IgD-negative memory B cell (primary cell): ENCODE results near the gene FAM76A. TPM values are rescaled to one million over a fixed set of nuclear protein-coding genes. Genes with fewer than 3 reads are reported as not detected.
"Not testable (repeated sequence)": the region's sequence is repeated elsewhere in the genome, so short reads cannot be mapped to it uniquely, and the experiment has no call there.

Experiments used
- H3K27ac Mint-ChIP-seq, 3 donors: one replicate each; pipeline ENCODE4 v1.8.0; 2020 to 2022; ENCODE audit warnings: mild to moderate bottlenecking in 3 of 3, mixed read lengths in 3 of 3, moderate library complexity in 1 of 3
- H3K27me3 Mint-ChIP-seq: one replicate; pipeline ENCODE4 v1.8.0; 2021; ENCODE audit warnings: mixed read lengths
- H3K36me3 Mint-ChIP-seq: one replicate; pipeline ENCODE4 v1.8.0; 2020; ENCODE audit warnings: mild to moderate bottlenecking, mixed read lengths
- H3K4me1 Mint-ChIP-seq, 3 donors: one replicate each; pipeline ENCODE4 v1.8.0; 2020 to 2022; ENCODE audit warnings: mixed read lengths in 3 of 3, mild to moderate bottlenecking in 1 of 3
- H3K4me3 Mint-ChIP-seq, 4 donors: one replicate each; pipeline ENCODE4 v1.8.0; 2020 to 2022; ENCODE audit warnings: mild to moderate bottlenecking in 4 of 4, mixed read lengths in 4 of 4, moderate library complexity in 3 of 4
- H3K9me3 Mint-ChIP-seq, 3 donors: one replicate each; pipeline ENCODE4 v1.8.0; 2020 to 2021; ENCODE audit warnings: mixed read lengths in 3 of 3, mild to moderate bottlenecking in 1 of 3
- polyA plus RNA-seq: library from polyadenylated mRNA; unstranded; fragments of 300-500 nt; fragmentation: Illumina TruSeq; gene quantifications from one replicate; pipeline ENCODE4 v1.2.3, GENCODE V29; 2021

The FAM76A gene
- polyA plus RNA-seq, 1 donor from 2014 or later = 6.5 TPM

GRCh38 chr1:27755865-27756264 is 30.1 kb downstream of the FAM76A start:
- H3K27ac Mint-ChIP-seq = no peak overlapping the region

GRCh38 chr1:27759236-27759635 is 33.5 kb downstream of the FAM76A start:
- H3K27me3 Mint-ChIP-seq = no peaks in the 10 kb centered on the region
- H3K4me3 Mint-ChIP-seq = no peak overlapping the region
- peaks cover 5% of the 10 kb centered on the region for H3K36me3 Mint-ChIP-seq
- H3K4me1 Mint-ChIP-seq = peaks cover 0 to 2% (median 0%) of the 10 kb centered on the region in 3 donors
- H3K9me3 Mint-ChIP-seq = no peaks in the 10 kb centered on the region
- H3K27ac Mint-ChIP-seq = no peak overlapping the region

More at GRCh38 chr1:27755865-27756264, 30.1 kb downstream of the FAM76A start:
- H3K4me1 Mint-ChIP-seq = peaks cover 0 to 4% (median 0%) of the 10 kb centered on the region in 3 donors
- peaks cover 11% of the 10 kb centered on the region for H3K36me3 Mint-ChIP-seq
- H3K9me3 Mint-ChIP-seq = no peaks in the 10 kb centered on the region
- no peaks in the 10 kb centered on the region for H3K27me3 Mint-ChIP-seq
- no peak overlapping the region for H3K4me3 Mint-ChIP-seq

- Mint-ChIP-seq H3K4me1 (no peaks in the 10 kb centered on the region), H3K9me3 (no peaks in the 10 kb centered on the region), H3K27ac (no peak overlapping the region), H3K36me3 (peaks cover 3% of the 10 kb centered on the region), H3K4me3 (no peak overlapping the region), H3K27me3 (no peaks in the 10 kb centered on the region)
Observed at GRCh38 chr1:27760426-27760825, 34.7 kb downstream of the FAM76A start.

- Mint-ChIP-seq H3K9me3 (no peaks in the 10 kb centered on the region), H3K4me3 (no peak overlapping the region), H3K4me1 (no peaks in the 10 kb centered on the region), H3K36me3 (peaks cover 3% of the 10 kb centered on the region), H3K27me3 (no peaks in the 10 kb centered on the region), H3K27ac (no peak overlapping the region)
Observed at GRCh38 chr1:27762033-27762432, 36.3 kb downstream of the FAM76A start.

- Mint-ChIP-seq H3K36me3 (peaks cover 3% of the 10 kb centered on the region), H3K4me3 (no peak overlapping the region), H3K27me3 (no peaks in the 10 kb centered on the region), H3K4me1 (peaks cover 0 to 1% (median 0%) of the 10 kb centered on the region in 3 donors), H3K9me3 (no peaks in the 10 kb centered on the region), H3K27ac (no peak overlapping the region)
Observed at GRCh38 chr1:27763358-27763757, 37.6 kb downstream of the FAM76A start.

- H3K4me1 Mint-ChIP-seq = peaks cover 11 to 14% (median 14%) of the 10 kb centered on the region in 3 donors
- H3K9me3 Mint-ChIP-seq = no peaks in the 10 kb centered on the region
- H3K27me3 Mint-ChIP-seq = no peaks in the 10 kb centered on the region
- peak overlapping the region in 1 of 4 donors; percentile 5 for H3K4me3 Mint-ChIP-seq
- no peaks in the 10 kb centered on the region for H3K36me3 Mint-ChIP-seq
- no peak overlapping the region for H3K27ac Mint-ChIP-seq
Observed at GRCh38 chr1:27770293-27770830, 44.6 kb downstream of the FAM76A start.

- peaks cover 2% of the 10 kb centered on the region for H3K36me3 Mint-ChIP-seq
- H3K27ac Mint-ChIP-seq = peak overlapping the region; percentile 80 to 97 (median 95)
- H3K4me1 Mint-ChIP-seq = peaks cover 22 to 27% (median 26%) of the 10 kb centered on the region in 3 donors
- H3K9me3 Mint-ChIP-seq = no peaks in the 10 kb centered on the region
- peak overlapping the region; percentile 85 to 97 (median 95) for H3K4me3 Mint-ChIP-seq
- H3K27me3 Mint-ChIP-seq = no peaks in the 10 kb centered on the region
Observed at GRCh38 chr1:27772036-27772931, 46.5 kb downstream of the FAM76A start.

- H3K4me1 Mint-ChIP-seq = peaks cover 22 to 30% (median 26%) of the 10 kb centered on the region in 3 donors
- H3K36me3 Mint-ChIP-seq = peaks cover 2% of the 10 kb centered on the region
- peak within 1 kb of the TSS; percentile 95 to 97 (median 95) for H3K27ac Mint-ChIP-seq
- H3K27me3 Mint-ChIP-seq = no peaks in the 10 kb centered on the region
- H3K9me3 Mint-ChIP-seq = no peaks in the 10 kb centered on the region
- H3K4me3 Mint-ChIP-seq = peak within 1 kb of the TSS; percentile 93 to 97 (median 95)
Observed at GRCh38 chr1:27772932-27773825, 47.4 kb downstream of the FAM76A start, which contains the start of gene STX12. Gene STX12 (plus strand): TSS chr1:27773219. CDS start chr1:27773308, 89 bp downstream.

- Mint-ChIP-seq H3K4me1 (peaks cover 22 to 31% (median 28%) of the 10 kb centered on the region in 3 donors), H3K9me3 (no peaks in the 10 kb centered on the region), H3K36me3 (peaks cover 2% of the 10 kb centered on the region), H3K4me3 (peak overlapping the region; percentile 93 to 97 (median 95)), H3K27ac (peak overlapping the region; percentile 94 to 95 (median 95)), H3K27me3 (no peaks in the 10 kb centered on the region)
Observed at GRCh38 chr1:27773826-27774445, 48.2 kb downstream of the FAM76A start.

- Mint-ChIP-seq H3K27me3 (no peaks in the 10 kb centered on the region), H3K27ac (peak overlapping the region in 1 of 3 donors; percentile 80), H3K4me1 (peaks cover 22 to 34% (median 28%) of the 10 kb centered on the region in 3 donors), H3K4me3 (peak overlapping the region in 1 of 4 donors; percentile 18), H3K36me3 (peaks cover 2% of the 10 kb centered on the region), H3K9me3 (no peaks in the 10 kb centered on the region)
Observed at GRCh38 chr1:27774654-27775053, 48.9 kb downstream of the FAM76A start.

GRCh38 chr1:27775336-27775735 is 49.6 kb downstream of the FAM76A start:
- Mint-ChIP-seq H3K4me1 (peaks cover 22 to 34% (median 28%) of the 10 kb centered on the region in 3 donors), H3K27ac (peak overlapping the region; percentile 22 to 86 (median 73)), H3K4me3 (peak overlapping the region in 2 of 4 donors; percentile 6 to 19)
- not testable (repeated sequence) for H3K27me3 Mint-ChIP-seq, H3K36me3 Mint-ChIP-seq, H3K9me3 Mint-ChIP-seq

- not testable (repeated sequence) for H3K9me3 Mint-ChIP-seq, H3K27me3 Mint-ChIP-seq, H3K36me3 Mint-ChIP-seq, H3K4me3 Mint-ChIP-seq
- Mint-ChIP-seq H3K27ac (peak overlapping the region in 2 of 3 donors; percentile 22 to 73), H3K4me1 (peaks cover 22 to 35% (median 28%) of the 10 kb centered on the region in 3 donors)
Observed at GRCh38 chr1:27776276-27776675, 50.5 kb downstream of the FAM76A start.

- H3K4me3 Mint-ChIP-seq = no peak overlapping the region
- no peaks in the 10 kb centered on the region for H3K9me3 Mint-ChIP-seq
- H3K27ac Mint-ChIP-seq = no peak overlapping the region
- H3K4me1 Mint-ChIP-seq = peaks cover 20 to 32% (median 23%) of the 10 kb centered on the region in 3 donors
- H3K36me3 Mint-ChIP-seq = peaks cover 2% of the 10 kb centered on the region
- no peaks in the 10 kb centered on the region for H3K27me3 Mint-ChIP-seq
Observed at GRCh38 chr1:27778056-27778455, 52.3 kb downstream of the FAM76A start.

GRCh38 chr1:27779122-27779521 is 53.4 kb downstream of the FAM76A start:
- Mint-ChIP-seq H3K27ac (peak overlapping the region in 1 of 3 donors; percentile 73), H3K9me3 (no peaks in the 10 kb centered on the region), H3K36me3 (peaks cover 2% of the 10 kb centered on the region), H3K4me3 (peak overlapping the region in 2 of 4 donors; percentile 30 to 42), H3K27me3 (no peaks in the 10 kb centered on the region), H3K4me1 (peaks cover 17 to 27% (median 20%) of the 10 kb centered on the region in 3 donors)
